NCI-H1092 treated with DMSO at 0.1 percent for 48 hours (cell line): ENCODE results near the gene PSME2.

ENCODE experiments used
- DNase-seq: peaks from one replicate; lab custom pipeline; 2025; lab: John Stamatoyannopoulos, UW

The PSME2 gene

DNA sequence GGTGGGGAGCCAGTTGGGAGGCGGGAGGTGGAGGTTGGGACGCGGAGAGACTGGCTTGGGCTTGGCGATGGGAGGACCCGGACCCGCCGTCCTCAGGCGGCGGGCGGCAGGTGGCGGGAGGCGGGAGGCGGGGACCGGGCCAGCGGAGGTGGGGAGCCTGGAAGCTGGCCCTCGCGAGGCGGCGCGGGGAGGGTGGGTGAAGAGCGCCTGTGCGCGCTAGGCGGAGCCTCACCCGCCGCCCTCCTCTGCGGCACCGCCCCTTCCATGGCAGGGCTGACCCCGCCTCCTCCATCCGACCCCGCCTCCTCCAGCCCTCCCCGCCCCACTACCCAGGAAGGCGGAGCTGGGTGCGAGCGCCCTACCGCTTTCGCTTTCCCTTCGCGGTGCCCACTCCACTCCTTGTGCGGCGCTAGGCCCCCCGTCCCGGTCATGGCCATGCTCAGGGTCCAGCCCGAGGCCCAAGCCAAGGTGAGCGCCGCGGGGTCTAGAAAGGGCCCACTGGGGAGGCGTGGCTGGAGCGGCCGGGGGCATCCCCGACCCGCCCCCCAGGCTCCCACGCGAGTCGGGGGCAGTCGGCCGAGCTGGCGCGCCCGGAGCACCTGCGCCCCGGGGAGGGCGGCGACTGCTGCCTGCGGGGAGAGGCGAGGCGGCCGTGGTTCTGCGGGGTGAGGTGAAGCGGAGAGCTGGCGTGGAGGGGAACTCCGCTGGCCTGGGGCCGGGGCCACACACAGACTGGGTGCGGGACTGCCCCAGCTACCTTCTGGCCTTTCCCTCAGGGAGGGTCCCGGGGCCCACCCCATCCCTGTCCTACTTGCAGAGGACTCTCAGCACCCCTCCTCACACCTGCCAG lies 10.4 kb downstream of the PSME2 start, which contains the start of gene PSME1:
PSME1 (plus strand) TSS at position 361 of the 850 bp plus-strand sequence; CDS start at position 430, 69 bp downstream.
- DNase-seq, result peak; percentile 94

DNA sequence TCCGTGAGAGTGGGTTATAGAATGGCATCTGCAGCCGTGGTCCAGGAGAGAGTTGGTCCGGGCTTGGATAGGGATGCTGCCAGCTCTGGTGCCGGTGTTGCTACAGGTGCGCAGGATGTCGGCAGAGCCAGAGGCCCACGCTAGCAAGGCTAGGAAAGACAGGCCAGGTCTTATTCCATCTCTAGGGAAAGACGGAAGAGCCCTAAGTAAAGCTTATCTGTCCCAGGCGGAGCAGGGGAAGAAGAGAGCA lies 10.9 kb downstream of the PSME2 start:
- DNase-seq, result no peak

- DNase-seq, result no peak
Observed at GRCh38 chr14:24133735-24134134, 12.7 kb downstream of the PSME2 start.

DNA sequence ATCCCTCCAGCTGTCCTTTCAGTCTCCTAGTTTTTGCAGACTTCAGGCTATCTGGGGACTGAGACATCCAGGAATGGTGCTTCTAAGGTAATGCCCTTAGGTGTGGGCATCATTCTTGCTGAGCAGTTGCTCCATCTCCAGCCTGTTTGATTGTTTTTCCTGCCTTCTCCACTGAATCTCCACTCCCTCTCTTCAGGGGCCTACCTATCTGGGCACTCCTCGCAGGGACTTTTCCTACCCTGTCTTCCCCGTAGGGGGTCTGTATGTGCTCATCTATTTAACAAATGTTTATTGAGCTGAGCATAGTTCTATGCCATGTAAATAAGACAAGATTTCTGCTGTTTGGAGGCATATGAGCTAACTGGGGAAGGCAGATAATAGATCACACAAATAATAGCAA lies 13.4 kb downstream of the PSME2 start:
- no peak for DNase-seq

DNA sequence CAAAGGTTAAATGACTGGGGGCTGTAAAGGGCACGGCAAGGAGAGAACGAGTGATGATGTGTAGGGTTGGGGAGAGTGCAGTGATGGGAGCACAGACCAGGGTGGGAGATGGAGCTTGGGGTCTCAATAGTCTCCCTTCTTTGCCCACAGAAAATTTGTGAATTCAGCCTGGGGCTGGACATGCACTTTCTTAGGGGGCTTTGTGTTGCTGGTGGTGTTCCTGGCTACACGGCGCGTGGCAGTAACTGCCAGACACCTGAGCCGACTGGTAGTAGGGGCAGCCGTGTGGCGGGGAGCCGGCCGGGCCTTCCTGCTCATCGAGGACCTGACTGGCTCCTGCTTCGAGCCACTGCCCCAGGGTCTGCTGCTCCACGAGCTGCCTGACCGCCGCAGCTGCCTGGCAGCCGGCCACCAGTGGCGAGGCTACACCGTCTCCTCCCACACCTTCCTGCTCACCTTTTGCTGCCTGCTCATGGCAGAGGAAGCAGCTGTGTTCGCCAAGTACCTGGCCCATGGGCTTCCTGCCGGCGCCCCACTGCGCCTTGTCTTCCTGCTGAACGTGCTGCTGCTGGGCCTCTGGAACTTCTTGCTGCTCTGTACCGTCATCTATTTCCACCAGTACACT lies 14.2 kb downstream of the PSME2 start:
- peak; percentile 20 for DNase-seq

GRCh38 chr14:24131549-24131966 lies 14.9 kb downstream of the PSME2 start:
- no peak for DNase-seq

- no peak for DNase-seq
Observed at GRCh38 chr14:24130717-24131548, 15.5 kb downstream of the PSME2 start.

DNA sequence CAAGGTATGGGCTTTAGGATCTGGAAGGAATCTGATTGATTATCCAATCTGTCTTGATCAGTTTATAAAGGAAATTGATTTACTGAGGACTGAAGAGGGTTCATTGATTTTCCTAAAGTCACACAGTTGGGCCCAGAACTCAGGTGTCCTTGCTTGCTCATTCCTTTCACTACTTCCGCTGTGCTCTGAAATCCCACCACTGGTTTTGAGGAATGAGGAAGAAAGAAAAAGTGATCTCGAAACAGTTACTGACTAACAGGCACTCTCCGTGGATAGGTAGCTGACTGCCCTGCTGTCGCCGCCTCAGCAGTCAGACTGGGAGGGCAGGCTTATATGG lies 16.1 kb downstream of the PSME2 start, which contains the start of gene FITM1:
FITM1 (plus strand) TSS at position 280 of the 337 bp plus-strand sequence. CDS start 905 bp downstream, outside the sequence.
- no peak for DNase-seq

DNA sequence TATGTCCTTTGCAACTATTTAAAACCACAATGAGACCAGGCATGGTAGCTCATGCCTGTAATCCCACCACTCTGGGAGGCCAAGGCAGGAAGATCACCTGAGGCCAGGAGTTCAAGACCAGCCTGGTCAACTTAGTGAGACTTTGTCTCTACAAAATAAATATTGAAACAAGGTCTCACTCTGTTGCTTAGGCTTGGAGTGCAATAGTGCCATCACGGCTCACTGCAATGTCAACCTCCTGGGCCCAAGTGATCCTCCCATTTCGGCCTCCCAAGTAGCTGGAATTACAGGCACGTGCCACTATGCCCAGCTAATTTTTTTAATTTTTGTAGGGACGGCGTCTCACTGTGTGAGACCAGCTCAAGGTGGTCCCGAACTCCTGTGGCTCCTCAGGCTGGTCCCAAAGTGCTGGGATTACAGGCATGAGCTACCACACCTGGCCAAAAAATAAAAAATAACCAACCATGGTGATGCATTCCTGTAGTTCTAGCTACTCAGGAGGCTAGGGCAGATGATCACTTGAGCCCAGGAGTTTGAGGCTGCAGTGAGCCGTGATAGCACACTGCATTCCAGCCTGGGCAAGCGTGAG lies 16.9 kb downstream of the PSME2 start:
- no peak for DNase-seq

GRCh38 chr14:24127673-24128072 lies 18.7 kb downstream of the PSME2 start:
- no peak for DNase-seq

GRCh38 chr14:24126939-24127338 lies 19.5 kb downstream of the PSME2 start:
- no peak for DNase-seq

- no peak for DNase-seq
Observed at GRCh38 chr14:24123424-24124417, 22.7 kb downstream of the PSME2 start.

- DNase-seq, result no peak
Observed at GRCh38 chr14:24122898-24123297, 23.5 kb downstream of the PSME2 start.

DNA sequence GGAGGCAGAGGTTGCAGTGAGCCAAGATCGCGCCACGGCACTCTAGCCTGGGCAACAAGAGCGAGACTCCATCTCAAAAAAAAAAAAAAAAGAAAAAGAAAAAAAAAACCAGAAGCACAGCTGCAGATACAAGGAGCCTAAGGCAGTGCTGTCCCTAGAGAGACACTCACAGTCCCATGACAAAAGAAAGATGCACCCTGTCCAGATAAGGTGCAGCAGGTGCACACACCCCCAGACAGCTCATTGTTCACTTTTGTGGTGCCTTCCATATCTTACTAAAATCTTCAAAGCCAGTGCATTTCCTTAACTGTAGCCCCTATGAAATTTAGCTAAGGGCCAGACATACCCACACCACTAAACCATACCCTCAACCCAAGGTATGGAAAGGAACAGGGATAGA lies 24.0 kb downstream of the PSME2 start:
- no peak for DNase-seq

- no peak for DNase-seq
Observed at GRCh38 chr14:24121210-24121609, 25.2 kb downstream of the PSME2 start.

GRCh38 chr14:24119691-24120090 lies 26.7 kb downstream of the PSME2 start:
- DNase-seq, result no peak

DNA sequence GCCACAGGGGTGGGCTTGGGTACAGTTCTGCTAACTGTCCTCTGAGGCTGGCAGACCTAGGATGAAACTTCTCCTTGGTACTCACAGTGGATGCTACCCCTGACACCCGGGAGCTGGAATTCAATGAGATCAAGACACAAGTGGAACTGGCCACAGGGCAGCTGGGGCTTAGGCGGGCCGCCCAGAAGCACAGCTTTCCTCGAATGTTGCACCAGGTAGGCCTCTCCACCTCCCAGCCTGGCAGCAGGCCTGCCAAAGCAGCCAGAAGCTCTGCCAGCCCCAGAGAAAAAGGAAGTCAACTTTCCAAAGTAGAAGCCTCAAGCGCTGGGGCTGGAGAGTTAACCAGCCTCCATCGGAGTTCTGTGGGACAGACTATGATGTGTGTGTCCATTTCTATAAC lies 29.2 kb downstream of the PSME2 start:
- DNase-seq, result no peak

- DNase-seq, result no peak
Observed at GRCh38 chr14:24116128-24116814, 30.1 kb downstream of the PSME2 start.

DNA sequence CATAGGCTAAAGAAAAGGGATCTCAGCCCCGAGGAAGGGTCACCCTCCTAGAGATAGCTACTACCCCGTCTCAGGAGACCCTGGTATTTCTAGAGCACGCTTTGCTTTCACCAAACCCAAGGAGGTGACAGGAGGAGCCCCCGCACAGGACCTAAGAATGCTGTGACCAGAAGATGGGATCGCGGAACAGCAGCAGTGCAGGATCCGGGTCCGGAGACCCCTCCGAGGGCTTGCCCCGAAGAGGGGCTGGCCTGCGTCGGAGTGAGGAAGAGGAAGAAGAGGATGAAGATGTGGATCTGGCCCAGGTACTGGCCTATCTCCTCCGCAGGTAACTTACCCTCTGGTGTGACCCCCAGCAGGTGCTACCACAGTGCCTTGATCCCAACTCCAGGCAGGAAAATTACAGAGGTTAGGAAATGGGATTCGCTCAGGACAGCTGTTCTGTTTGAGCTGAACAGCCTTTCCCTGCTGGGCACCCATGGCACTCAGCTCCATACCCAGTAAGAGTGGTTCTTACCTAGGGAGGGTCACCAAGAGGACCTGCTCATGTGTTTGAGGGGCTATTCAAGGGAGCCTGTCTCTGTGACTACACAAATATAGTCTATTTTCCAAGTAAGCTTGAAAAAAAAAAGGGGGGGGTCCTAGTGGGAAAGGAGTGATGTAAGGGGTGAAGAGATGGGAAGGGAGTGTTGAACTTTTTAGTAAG lies 30.8 kb downstream of the PSME2 start:
- no peak for DNase-seq
